IMR-90 (cell line): ENCODE data around the gene LATS2. TPM values are rescaled to one million over a fixed set of nuclear protein-coding genes. Genes with fewer than 3 reads are reported as not detected.

Source experiments
- ATAC-seq: fragments of 200-7000 bp; cut with Tn5 transposase; 2 replicates; pipeline ENCODE4 v1.9.1; 2020; ENCODE audit warnings: low read depth, mild to moderate bottlenecking, moderate library complexity
- BruUV-seq: library from RNA; stranded (reverse); fragments of 400-500 nt; replicated peaks from 2 replicates; lab custom pipeline; 2021; lab: Mats Ljungman, UMichigan
- CTCF ChIA-PET: fragments of 300-600 bp; formaldehyde crosslinking; extraction: SDS; loops from one replicate; lab custom pipeline; 2021; ENCODE audit warnings: antibody characterized with exemption; lab: Yijun Ruan, JAX
- POLR2A ChIA-PET: fragments of 300-600 bp; sonication (Branson Sonifier 250); formaldehyde crosslinking; loops from one replicate; lab custom pipeline; 2022; ENCODE audit warnings: antibody characterized with exemption; ENCODE audit not compliant: unreplicated experiment; lab: Charles Lee
- DNase-seq: peaks from one replicate; pipeline ENCODE4 v3.0.0; 2013
- H2AFZ ChIP-seq: replicated peaks from 2 replicates; pipeline ENCODE3; 2013; ENCODE audit warnings: low read length, mild to moderate bottlenecking; ENCODE audit not compliant: poor library complexity
- H2AK5ac ChIP-seq: 2 replicates; pipeline ENCODE4 v1.6.1; 2013; ENCODE audit warnings: low read depth, low read length, inconsistent platforms
- H2AK9ac ChIP-seq: replicated peaks from 2 replicates; pipeline ENCODE3; 2013; ENCODE audit warnings: mild to moderate bottlenecking, low read depth, low read length, moderate library complexity; ENCODE audit not compliant: poor library complexity
- H2BK120ac ChIP-seq: 2 replicates; pipeline ENCODE4 v1.6.1; 2013; ENCODE audit warnings: low read depth, low read length, inconsistent platforms
- H2BK15ac ChIP-seq: 3 replicates; pipeline ENCODE4 v1.6.1; 2013; ENCODE audit warnings: low read depth, low read length, inconsistent platforms
- H2BK20ac ChIP-seq: 2 replicates; pipeline ENCODE4 v1.6.1; 2013; ENCODE audit warnings: low read depth, mild to moderate bottlenecking, inconsistent platforms, low read length, moderate library complexity
- H2BK5ac ChIP-seq: 2 replicates; pipeline ENCODE4 v1.6.1; 2013; ENCODE audit warnings: mild to moderate bottlenecking, low read depth, low read length, inconsistent platforms; ENCODE audit not compliant: poor library complexity, severe bottlenecking
- H3K14ac ChIP-seq: replicated peaks from 2 replicates; pipeline ENCODE4 v1.6.1; 2013; ENCODE audit warnings: low read depth, low read length, inconsistent platforms
- H3K18ac ChIP-seq: 2 replicates; pipeline ENCODE4 v1.6.1; 2013; ENCODE audit warnings: low read depth, low read length, control low read depth
- H3K23ac ChIP-seq: 2 replicates; pipeline ENCODE4 v1.6.1; 2013; ENCODE audit warnings: low read depth, low read length, inconsistent platforms
- H3K27ac ChIP-seq: 2 replicates; pipeline ENCODE4 v1.5.1; 2013; ENCODE audit warnings: mild to moderate bottlenecking, control low read depth, low read length; ENCODE audit not compliant: insufficient read depth
- H3K27me3 ChIP-seq: 2 replicates; pipeline ENCODE4 v1.6.1; 2013; ENCODE audit warnings: low read length; ENCODE audit not compliant: control insufficient read depth, insufficient read depth
- H3K36me3 ChIP-seq: 2 replicates; pipeline ENCODE4 v1.6.1; 2013; ENCODE audit warnings: low read length, mixed read lengths; ENCODE audit not compliant: control insufficient read depth, insufficient read depth
- H3K4ac ChIP-seq: 2 replicates; pipeline ENCODE4 v1.6.1; 2013; ENCODE audit warnings: low read depth, low read length, inconsistent platforms
- H3K4me1 ChIP-seq: 2 replicates; pipeline ENCODE4 v1.6.1; 2013; ENCODE audit warnings: low read length, mixed read lengths; ENCODE audit not compliant: control insufficient read depth, insufficient read depth
- H3K4me2 ChIP-seq: 2 replicates; pipeline ENCODE4 v1.6.1; 2013; ENCODE audit warnings: low read depth, mild to moderate bottlenecking, control low read depth, low read length, moderate library complexity
- H3K4me3 ChIP-seq: 2 replicates; pipeline ENCODE4 v1.5.1; 2013; ENCODE audit warnings: low read depth, mild to moderate bottlenecking, control low read depth, low read length, moderate library complexity; ENCODE audit not compliant: insufficient read depth
- H3K56ac ChIP-seq: 2 replicates; pipeline ENCODE4 v1.6.1; 2013; ENCODE audit warnings: low read length, inconsistent platforms; ENCODE audit not compliant: insufficient read depth; ENCODE audit errors: extremely low read depth
- H3K79me1 ChIP-seq, 2 experiments: 2 replicates each; pipeline ENCODE4 v1.6.1; 2013; ENCODE audit warnings: low read length in 2 of 2, inconsistent platforms in 1 of 2, low read depth in 1 of 2
- H3K9ac ChIP-seq: 2 replicates; pipeline ENCODE4 v1.6.1; 2013; ENCODE audit warnings: low read depth, low read length, control low read depth
- H3K9me1 ChIP-seq: 2 replicates; pipeline ENCODE4 v1.6.1; 2013; ENCODE audit warnings: low read length, inconsistent platforms; ENCODE audit not compliant: insufficient read depth
- H3K9me3 ChIP-seq: 2 replicates; pipeline ENCODE4 v1.6.1; 2013; ENCODE audit warnings: low read length; ENCODE audit not compliant: control insufficient read depth, insufficient read depth
- H4K20me1 ChIP-seq: 2 replicates; pipeline ENCODE4 v1.6.1; 2013; ENCODE audit warnings: low read length, inconsistent platforms; ENCODE audit not compliant: insufficient read depth
- H4K5ac ChIP-seq: 2 replicates; pipeline ENCODE4 v1.6.1; 2013; ENCODE audit warnings: mild to moderate bottlenecking, low read depth, low read length, control low read depth
- H4K8ac ChIP-seq, 2 experiments: 2 replicates each; pipeline ENCODE4 v1.6.1; 2013; ENCODE audit warnings: low read depth in 2 of 2, low read length in 2 of 2, control low read depth in 1 of 2, inconsistent platforms in 1 of 2
- H4K91ac ChIP-seq: 2 replicates; pipeline ENCODE4 v1.6.1; 2013; ENCODE audit warnings: low read depth, low read length, inconsistent platforms; ENCODE audit not compliant: insufficient read depth
- BHLHE40 ChIP-seq: fragments of 150-350 bp; IDR thresholded peaks from 2 replicates; pipeline ENCODE4 v1.6.1; 2016; ENCODE audit warnings: mild to moderate bottlenecking, low read depth, low read length
- CEBPB ChIP-seq: IDR thresholded peaks from 2 replicates; pipeline ENCODE4 v1.6.1; 2012; ENCODE audit warnings: low read depth, low read length, improper control_type of control experiment
- CHD1 ChIP-seq: IDR thresholded peaks from 2 replicates; pipeline ENCODE4 v1.6.1; 2012; ENCODE audit warnings: low read depth, low read length, improper control_type of control experiment
- FOS ChIP-seq: fragments of 150-350 bp; IDR thresholded peaks from 2 replicates; pipeline ENCODE4 v1.6.1; 2016; ENCODE audit warnings: low read depth, low read length
- MAFK ChIP-seq: IDR thresholded peaks from 2 replicates; pipeline ENCODE4 v1.6.1; 2012; ENCODE audit warnings: low read depth, low read length, improper control_type of control experiment
- MAZ ChIP-seq: IDR thresholded peaks from 2 replicates; pipeline ENCODE4 v1.6.1; 2012; ENCODE audit warnings: low read depth, mild to moderate bottlenecking, low read length, improper control_type of control experiment, moderate library complexity, borderline replicate concordance
- MXI1 ChIP-seq: IDR thresholded peaks from 2 replicates; pipeline ENCODE4 v1.6.1; 2012; ENCODE audit warnings: low read depth, mild to moderate bottlenecking, low read length, moderate library complexity, borderline replicate concordance
- POLR2A ChIP-seq: IDR thresholded peaks from 2 replicates; pipeline ENCODE4 v1.6.1; 2012; ENCODE audit warnings: mild to moderate bottlenecking, low read depth, low read length
- RAD21 ChIP-seq: IDR thresholded peaks from 2 replicates; pipeline ENCODE4 v1.6.1; 2012; ENCODE audit warnings: low read length, improper control_type of control experiment
- RCOR1 ChIP-seq: IDR thresholded peaks from 2 replicates; pipeline ENCODE4 v1.6.1; 2012; ENCODE audit warnings: mild to moderate bottlenecking, low read length, improper control_type of control experiment; ENCODE audit not compliant: insufficient replicate concordance
- RFX5 ChIP-seq: IDR thresholded peaks from 2 replicates; pipeline ENCODE4 v1.8.0; 2012; ENCODE audit warnings: low read depth, mild to moderate bottlenecking, low read length, moderate library complexity
- SMC3 ChIP-seq: fragments of 150-350 bp; IDR thresholded peaks from 2 replicates; pipeline ENCODE4 v1.6.1; 2016; ENCODE audit warnings: low read depth, mild to moderate bottlenecking, antibody characterized with exemption, low read length, moderate library complexity
- WGBS, 2 experiments: methylation state at CpG; one replicate each; pipeline versions ENCODE4 v1.1.5 to v1.1.7; 2013; ENCODE audit warnings: missing lambda C conversion rate in 2 of 2; ENCODE audit not compliant: insufficient read length in 1 of 2; ENCODE audit errors: extremely low coverage in 2 of 2; 5-methylcytosine and 5-hydroxymethylcytosine counted together
- dilution Hi-C: fragments of 300-500 bp; cut with HindIII; formaldehyde crosslinking; loops from one replicate; pipeline ENCODE4 v1.14.3; 2018; ENCODE audit warnings: low sequenced_read_pairs; ENCODE audit not compliant: unreplicated experiment
- in situ Hi-C: fragments of 300-500 bp; cut with MboI; formaldehyde crosslinking; loops from 3 replicates; pipeline ENCODE4 v1.14.3; 2019; ENCODE audit warnings: low sequenced_read_pairs, inconsistent platforms, mixed read lengths
- intact Hi-C: fragments of 100-400 bp; cut with micrococcal nuclease; formaldehyde crosslinking; loops from 2 replicates; pipeline ENCODE4 v1.10.0; 2022
- polyA plus RNA-seq, 3 experiments: library from polyadenylated mRNA; depleted of rRNA; stranded (reverse); fragments of >200 nt; gene quantifications; 2 replicates each; pipeline ENCODE4 v1.2.3, GENCODE V29; 2012; ENCODE audit warnings: low replicate concordance in 1 of 3
- total RNA-seq: library from RNA; depleted of rRNA; stranded (reverse); fragments of >200 nt; gene quantifications from 2 replicates; pipeline ENCODE4 v1.2.3, GENCODE V29; 2012
- TF ChIP-seq, protein P1 (sequence below): fragments of 150-350 bp; IDR thresholded peaks from 2 replicates; pipeline ENCODE4 v1.6.1; 2016; ENCODE audit warnings: low read depth, mild to moderate bottlenecking, low read length, moderate library complexity, borderline replicate concordance
- TF ChIP-seq, protein P2 (sequence below): fragments of 150-350 bp; IDR thresholded peaks from 2 replicates; pipeline ENCODE4 v1.6.1; 2017; ENCODE audit warnings: mild to moderate bottlenecking, antibody characterized with exemption, low read length, low read depth
- TF ChIP-seq, protein P3 (sequence below): conservative IDR thresholded peaks from 2 replicates; pipeline ENCODE4 v1.5.1; 2012; ENCODE audit warnings: mild to moderate bottlenecking, low read depth, low read length, improper control_type of control experiment

Gene LATS2
- total and polyA plus RNA-seq, 2 of the 4 experiments (the other 2 are of a cell fraction) = 12.7 to 22.4 TPM

DNA sequence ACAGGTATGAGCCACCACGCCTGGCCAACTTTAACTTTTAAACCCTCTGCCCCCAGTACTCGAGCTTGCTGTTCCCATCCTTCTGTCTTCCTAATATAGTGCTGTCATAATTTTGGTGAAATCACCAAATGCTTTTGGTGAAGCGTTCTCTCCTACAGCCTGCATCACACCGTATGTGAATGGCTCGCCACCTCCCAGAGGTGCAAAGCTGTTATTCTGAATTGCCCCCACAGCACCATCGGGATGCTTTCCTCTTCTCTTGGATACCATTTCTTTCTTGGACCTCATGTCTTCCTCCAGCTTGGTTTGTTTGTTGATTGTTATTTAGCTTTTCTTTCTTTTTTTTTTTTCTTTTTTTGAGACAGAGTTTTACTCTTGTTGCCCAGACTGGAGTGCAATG is 105.9 kb downstream of the LATS2 start:
- WGBS, 2 experiments = no CpG with 5 or more reads among the region's 6 CpGs
- Histone ChIP-seq H3K4ac (no peak overlapping the region), H3K9me3 (no peaks in the 10 kb centered on the region), H3K36me3 (no peaks in the 10 kb centered on the region), H4K20me1 (no peaks in the 10 kb centered on the region), H3K4me2 (no peak overlapping the region), H2BK15ac (no peak overlapping the region), H4K5ac (no peak overlapping the region), H2AFZ (no peak overlapping the region), H3K9ac (no peak overlapping the region), H2AK9ac (no peak overlapping the region), H3K9me1 (no peaks in the 10 kb centered on the region), H4K91ac (no peak overlapping the region), H3K56ac (no peak overlapping the region), H3K14ac (no peak overlapping the region), H2AK5ac (no peak overlapping the region), H3K79me1 (no peaks in the 10 kb centered on the region), H3K4me1 (no peaks in the 10 kb centered on the region), H3K23ac (no peak overlapping the region), H3K4me3 (no peak overlapping the region), H3K27ac (no peak overlapping the region), H2BK120ac (no peak overlapping the region), H2BK5ac (no peak overlapping the region), H2BK20ac (no peak overlapping the region), H3K27me3 (peaks cover 1% of the 10 kb centered on the region; the same call in 1 of the 2 replicates), H3K18ac (no peak overlapping the region), H4K8ac (no peak overlapping the region)
- POLR2A ChIA-PET = no interaction called here
- in situ Hi-C loops = no loop called here
- CTCF ChIA-PET = no interaction called here
- DNase-seq (no peak), ATAC-seq (no peak)
- dilution Hi-C loops = no loop called here
- TF ChIP-seq, protein P1, sequence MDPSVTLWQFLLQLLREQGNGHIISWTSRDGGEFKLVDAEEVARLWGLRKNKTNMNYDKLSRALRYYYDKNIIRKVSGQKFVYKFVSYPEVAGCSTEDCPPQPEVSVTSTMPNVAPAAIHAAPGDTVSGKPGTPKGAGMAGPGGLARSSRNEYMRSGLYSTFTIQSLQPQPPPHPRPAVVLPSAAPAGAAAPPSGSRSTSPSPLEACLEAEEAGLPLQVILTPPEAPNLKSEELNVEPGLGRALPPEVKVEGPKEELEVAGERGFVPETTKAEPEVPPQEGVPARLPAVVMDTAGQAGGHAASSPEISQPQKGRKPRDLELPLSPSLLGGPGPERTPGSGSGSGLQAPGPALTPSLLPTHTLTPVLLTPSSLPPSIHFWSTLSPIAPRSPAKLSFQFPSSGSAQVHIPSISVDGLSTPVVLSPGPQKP = no peak
- TF ChIP-seq POLR2A = no peak
- TF ChIP-seq BHLHE40 = no peak
- no peak for TF ChIP-seq SMC3
- TF ChIP-seq, protein P2, sequence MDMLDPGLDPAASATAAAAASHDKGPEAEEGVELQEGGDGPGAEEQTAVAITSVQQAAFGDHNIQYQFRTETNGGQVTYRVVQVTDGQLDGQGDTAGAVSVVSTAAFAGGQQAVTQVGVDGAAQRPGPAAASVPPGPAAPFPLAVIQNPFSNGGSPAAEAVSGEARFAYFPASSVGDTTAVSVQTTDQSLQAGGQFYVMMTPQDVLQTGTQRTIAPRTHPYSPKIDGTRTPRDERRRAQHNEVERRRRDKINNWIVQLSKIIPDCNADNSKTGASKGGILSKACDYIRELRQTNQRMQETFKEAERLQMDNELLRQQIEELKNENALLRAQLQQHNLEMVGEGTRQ = no peak
- no peak for TF ChIP-seq RFX5
- no peak for TF ChIP-seq MXI1
- no peak for TF ChIP-seq MAFK
- no peak for TF ChIP-seq MAZ
- TF ChIP-seq CEBPB = no peak
- TF ChIP-seq RAD21 = no peak
- TF ChIP-seq RCOR1 = no peak
- no peak for TF ChIP-seq CHD1
- TF ChIP-seq, protein P3, sequence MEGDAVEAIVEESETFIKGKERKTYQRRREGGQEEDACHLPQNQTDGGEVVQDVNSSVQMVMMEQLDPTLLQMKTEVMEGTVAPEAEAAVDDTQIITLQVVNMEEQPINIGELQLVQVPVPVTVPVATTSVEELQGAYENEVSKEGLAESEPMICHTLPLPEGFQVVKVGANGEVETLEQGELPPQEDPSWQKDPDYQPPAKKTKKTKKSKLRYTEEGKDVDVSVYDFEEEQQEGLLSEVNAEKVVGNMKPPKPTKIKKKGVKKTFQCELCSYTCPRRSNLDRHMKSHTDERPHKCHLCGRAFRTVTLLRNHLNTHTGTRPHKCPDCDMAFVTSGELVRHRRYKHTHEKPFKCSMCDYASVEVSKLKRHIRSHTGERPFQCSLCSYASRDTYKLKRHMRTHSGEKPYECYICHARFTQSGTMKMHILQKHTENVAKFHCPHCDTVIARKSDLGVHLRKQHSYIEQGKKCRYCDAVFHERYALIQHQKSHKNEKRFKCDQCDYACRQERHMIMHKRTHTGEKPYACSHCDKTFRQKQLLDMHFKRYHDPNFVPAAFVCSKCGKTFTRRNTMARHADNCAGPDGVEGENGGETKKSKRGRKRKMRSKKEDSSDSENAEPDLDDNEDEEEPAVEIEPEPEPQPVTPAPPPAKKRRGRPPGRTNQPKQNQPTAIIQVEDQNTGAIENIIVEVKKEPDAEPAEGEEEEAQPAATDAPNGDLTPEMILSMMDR = no peak
- no peak for TF ChIP-seq FOS
- no TSS peak for BruUV-seq
- intact Hi-C loops = no loop called here
